ENCODE measurements around the gene NAGLU. TPM values are rescaled to one million over a fixed set of nuclear protein-coding genes. Genes with fewer than 3 reads are reported as not detected.
A peak's percentile ranks its signal among the peaks of the same experiment; 100 is the strongest.

Gene NAGLU
- total and polyA plus RNA-seq, 10 of the 15 experiments (the other 5 are each of a cell fraction or from before 2014, with no cell fraction given), result 0.23 to 27.5 (median 8.9) TPM

DNA sequence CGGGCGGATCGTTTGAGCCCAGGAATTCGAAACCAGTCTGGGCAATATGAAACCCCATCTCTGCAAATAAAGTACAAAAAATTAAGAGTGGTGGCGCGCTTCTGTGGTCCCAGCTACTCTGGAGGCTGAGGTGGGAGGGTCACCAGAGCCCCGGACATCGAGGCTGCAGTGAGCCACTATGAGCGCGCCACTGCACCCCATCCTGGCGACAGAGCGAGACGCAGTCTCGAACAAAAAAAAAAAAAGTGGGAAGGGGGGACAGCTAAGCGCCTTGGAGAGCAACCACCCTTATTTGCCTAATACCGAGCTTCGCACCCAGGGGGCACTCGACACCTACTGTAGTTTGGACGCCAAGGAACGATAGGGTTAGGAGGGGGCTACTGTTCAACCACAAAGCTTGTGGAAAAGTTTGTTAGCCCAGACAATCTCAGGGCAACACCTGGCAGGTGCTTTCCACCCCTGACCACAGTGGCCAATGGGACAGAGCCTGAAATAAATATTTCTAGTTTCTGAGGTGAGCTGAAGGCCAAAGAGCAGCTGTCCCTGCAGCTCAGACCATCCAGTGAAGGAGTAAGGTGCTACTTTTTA is 42.3 kb downstream of the NAGLU start:
- intact Hi-C loops (cut with micrococcal nuclease; ENCODE audit: unreplicated experiment) (loop anchor here (1.0 to 10.0 kb wide), 7 partner anchors 30 to 356 kb away; partner anchors contain the start of genes BECN1, CCR10, RETREG3 and TUBG1), in situ Hi-C loops (cut with MboI) (loop anchor here (10.0 kb wide), 1 partner anchor 186 kb away; the partner anchor contains the start of gene RAMP2)
- Histone ChIP-seq H3K79me2 (ENCODE audit: control insufficient read depth, insufficient read depth, low read length) (peaks cover 17% of the 10 kb centered on the region), H2AFZ (ENCODE audit: control insufficient read depth, low read depth, low read length) (no peak overlapping the region), H3K4me1 (ENCODE audit: control insufficient read depth, insufficient read depth, low read length) (peaks cover 16% of the 10 kb centered on the region), H3K9ac (ENCODE audit: control insufficient read depth, insufficient read depth, low read length) (peak overlapping the region; percentile 90), H3K9me3 (replicated peaks; ENCODE audit: control insufficient read depth, insufficient read depth, low read length) (no peaks in the 10 kb centered on the region), H3K27ac (ENCODE audit: control insufficient read depth, insufficient read depth) (peak overlapping the region; percentile 89), H4K20me1 (ENCODE audit: control insufficient read depth, insufficient read depth) (peaks cover 2% of the 10 kb centered on the region; the same call in 1 of the 2 replicates), H3K36me3 (ENCODE audit: control insufficient read depth in 2 of 2, insufficient read depth in 2 of 2, low read length in 1 of 2) (peaks cover 18 to 29% of the 10 kb centered on the region in 2 experiments), H3K4me3 (peak overlapping the region; percentile 79), H3K4me2 (ENCODE audit: control insufficient read depth, insufficient read depth) (peak overlapping the region; percentile 78), H3K27me3 (replicated peaks in 1 of 2; ENCODE audit: control insufficient read depth in 2 of 2, insufficient read depth in 2 of 2, low read length in 1 of 2) (no peaks in the 10 kb centered on the region)
- ChIA-PET RAD21 (ENCODE audit: unreplicated experiment) (interaction anchor here (0.6 to 5.3 kb wide), 35 partner anchors 8 to 420 kb away, joined by 3 to 152 read pairs (median 9); partner anchors contain the start of genes BECN1, CCR10, CNTNAP1 and MLX), SMC1A (ENCODE audit: uncharacterized antibody, unreplicated experiment) (interaction anchor here (0.6 to 5.7 kb wide), 44 partner anchors 8 to 420 kb away, joined by 3 to 124 read pairs (median 6); partner anchors contain the start of genes BECN1, CCR10, PLEKHH3 and PSME3), CTCF (interaction anchor here (0.6 to 9.8 kb wide), 58 partner anchors 8 to 436 kb away, joined by 3 to 239 read pairs (median 6); partner anchors contain the start of genes BECN1, CCR10, MLX and PLEKHH3), POLR2A (interaction anchor here (0.5 to 6.5 kb wide), 29 partner anchors 11 to 494 kb away, joined by 3 to 120 read pairs (median 5); partner anchors contain the start of genes CNTNAP1, MLX, PLEKHH3 and RETREG3)
- WGBS (ENCODE audit: insufficient coverage, insufficient replicate concordance, low lambda C conversion rate, missing lambda C conversion rate), result 2% methylated on average over 20 of the region's 20 CpGs
- FAIRE-seq (peak; percentile 86), DNase-seq (ENCODE audit: low read depth, low spot score) (peak; percentile 92), ATAC-seq (peak; percentile 85)
- no TSS peak for BruUV-seq (replicated peaks)
- TF ChIP-seq HDAC2 (IDR thresholded peaks at IDR 0.05) (no peak), CHD2 (IDR thresholded peaks at IDR 0.05; ENCODE audit: borderline replicate concordance, low read depth, low read length) (peak; percentile 4; the same call in 1 of the 2 replicates), POLR2AphosphoS5 (IDR thresholded peaks at IDR 0.05; ENCODE audit: low read length) (peak; percentile 8; the same call in 1 of the 2 replicates), CEBPB (IDR thresholded peaks at IDR 0.05; ENCODE audit: borderline replicate concordance in 1 of 2, low read depth in 2 of 2, low read length in 2 of 2) (no peak), NFYA (IDR thresholded peaks at IDR 0.05; ENCODE audit: borderline replicate concordance, low read depth, low read length) (no peak), CBFB (IDR thresholded peaks at IDR 0.05; ENCODE audit: low read depth) (peak; percentile 87), FOXM1 (IDR thresholded peaks at IDR 0.05; ENCODE audit: low read depth, low read length) (peak; percentile 89; the same call in 1 of the 2 replicates), PKNOX1 (IDR thresholded peaks at IDR 0.05) (no peak), PBX3 (IDR thresholded peaks at IDR 0.05; ENCODE audit: insufficient replicate concordance, low read depth, low read length) (no peak), JUND (IDR thresholded peaks at IDR 0.05; ENCODE audit: low read depth, low read length) (no peak), MYC (IDR thresholded peaks at IDR 0.05; ENCODE audit: insufficient read depth, insufficient read length, insufficient replicate concordance, low read length, severe bottlenecking) (no peak), SP1 (IDR thresholded peaks at IDR 0.05; ENCODE audit: low read depth, low read length) (peak; percentile 62), MTA3 (IDR thresholded peaks at IDR 0.05; ENCODE audit: borderline replicate concordance, low read length) (0 out of 2 replicates have a peak, but pooled peaks have one; percentile 36), ATF7 (IDR thresholded peaks at IDR 0.05; ENCODE audit: low read depth) (0 out of 2 replicates have a peak, but pooled peaks have one; percentile 12), ZSCAN29 (IDR thresholded peaks at IDR 0.05) (no peak), FOXK2 (IDR thresholded peaks at IDR 0.05) (no peak)
- TF ChIP-seq, protein P1, sequence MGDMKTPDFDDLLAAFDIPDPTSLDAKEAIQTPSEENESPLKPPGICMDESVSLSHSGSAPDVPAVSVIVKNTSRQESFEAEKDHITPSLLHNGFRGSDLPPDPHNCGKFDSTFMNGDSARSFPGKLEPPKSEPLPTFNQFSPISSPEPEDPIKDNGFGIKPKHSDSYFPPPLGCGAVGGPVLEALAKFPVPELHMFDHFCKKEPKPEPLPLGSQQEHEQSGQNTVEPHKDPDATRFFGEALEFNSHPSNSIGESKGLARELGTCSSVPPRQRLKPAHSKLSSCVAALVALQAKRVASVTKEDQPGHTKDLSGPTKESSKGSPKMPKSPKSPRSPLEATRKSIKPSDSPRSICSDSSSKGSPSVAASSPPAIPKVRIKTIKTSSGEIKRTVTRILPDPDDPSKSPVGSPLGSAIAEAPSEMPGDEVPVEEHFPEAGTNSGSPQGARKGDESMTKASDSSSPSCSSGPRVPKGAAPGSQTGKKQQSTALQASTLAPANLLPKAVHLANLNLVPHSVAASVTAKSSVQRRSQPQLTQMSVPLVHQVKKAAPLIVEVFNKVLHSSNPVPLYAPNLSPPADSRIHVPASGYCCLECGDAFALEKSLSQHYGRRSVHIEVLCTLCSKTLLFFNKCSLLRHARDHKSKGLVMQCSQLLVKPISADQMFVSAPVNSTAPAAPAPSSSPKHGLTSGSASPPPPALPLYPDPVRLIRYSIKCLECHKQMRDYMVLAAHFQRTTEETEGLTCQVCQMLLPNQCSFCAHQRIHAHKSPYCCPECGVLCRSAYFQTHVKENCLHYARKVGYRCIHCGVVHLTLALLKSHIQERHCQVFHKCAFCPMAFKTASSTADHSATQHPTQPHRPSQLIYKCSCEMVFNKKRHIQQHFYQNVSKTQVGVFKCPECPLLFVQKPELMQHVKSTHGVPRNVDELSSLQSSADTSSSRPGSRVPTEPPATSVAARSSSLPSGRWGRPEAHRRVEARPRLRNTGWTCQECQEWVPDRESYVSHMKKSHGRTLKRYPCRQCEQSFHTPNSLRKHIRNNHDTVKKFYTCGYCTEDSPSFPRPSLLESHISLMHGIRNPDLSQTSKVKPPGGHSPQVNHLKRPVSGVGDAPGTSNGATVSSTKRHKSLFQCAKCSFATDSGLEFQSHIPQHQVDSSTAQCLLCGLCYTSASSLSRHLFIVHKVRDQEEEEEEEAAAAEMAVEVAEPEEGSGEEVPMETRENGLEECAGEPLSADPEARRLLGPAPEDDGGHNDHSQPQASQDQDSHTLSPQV (IDR thresholded peaks at IDR 0.05), result no peak

All from GM12878 (cell line).